Thyroid gland (tissue), 4 donors: ENCODE data around the gene LRRC51. TPM values are rescaled to one million over a fixed set of nuclear protein-coding genes. Genes with fewer than 3 reads are reported as not detected.
A peak's percentile ranks its signal among the peaks of the same experiment; 100 is the strongest.

Experiments used
- DNase-seq, 2 donors: peaks; one replicate each; pipeline ENCODE4 v3.0.0-alpha.2; 2019
- H3K27ac ChIP-seq, 3 donors: fragments of 200-600 bp; sonication (generic); 1 replicate in 2 of 3; 2 replicates in 1 of 3; pipeline ENCODE4 v1.5.1; 2016 to 2019; ENCODE audit warnings: mild to moderate bottlenecking in 1 of 3, moderate library complexity in 1 of 3
- H3K27me3 ChIP-seq: fragments of 200-600 bp; sonication (generic); one replicate; pipeline ENCODE4 v1.5.1; 2019
- H3K36me3 ChIP-seq, 2 donors: fragments of 200-600 bp; sonication (generic); one replicate each; pipeline ENCODE4 v1.5.1; 2016 to 2019
- H3K4me1 ChIP-seq, 2 donors: fragments of 200-600 bp; sonication (generic); one replicate each; pipeline ENCODE4 v1.5.1; 2017 to 2019
- H3K4me3 ChIP-seq, 3 donors: fragments of 200-600 bp; sonication (generic); replicated peaks in 1 of 3; 1 replicate in 2 of 3; 2 replicates in 1 of 3; pipeline ENCODE4 v1.5.1; 2016; ENCODE audit warnings: mild to moderate bottlenecking in 1 of 3
- H3K9me3 ChIP-seq: fragments of 200-600 bp; sonication (generic); one replicate; pipeline ENCODE4 v1.5.1; 2017
- CTCF ChIP-seq, 6 experiments: fragments of 200-600 bp in 3 of 6; fragments of 450-650 bp in 3 of 6; sonication (generic) in 3 of 6; IDR thresholded peaks; one replicate each; pipeline ENCODE4 v1.5.1; 2016 to 2019; ENCODE audit warnings: antibody characterized with exemption in 6 of 6, mild to moderate bottlenecking in 2 of 6, inconsistent platforms in 1 of 6, moderate library complexity in 1 of 6
- POLR2A ChIP-seq, 2 donors: fragments of 450-650 bp; IDR thresholded peaks; one replicate each; pipeline ENCODE4 v1.6.1; 2017; ENCODE audit warnings: antibody characterized with exemption in 2 of 2, mild to moderate bottlenecking in 2 of 2, moderate library complexity in 1 of 2
- WGBS, 2 donors: methylation state at CpG; one replicate each; pipeline ENCODE4 v1.1.5; 2017; 5-methylcytosine and 5-hydroxymethylcytosine counted together
- intact Hi-C: fragments of 100-400 bp; cut with DNase I; formaldehyde crosslinking; loops from one replicate; pipeline ENCODE4 v1.15.1; 2023
- total RNA-seq, 4 donors: library from RNA; depleted of rRNA; stranded (reverse); fragments of >200 nt; gene quantifications; one replicate each; pipeline ENCODE4 v1.2.3, GENCODE V29; 2016

The LRRC51 gene
- total RNA-seq, 4 donors from 2014 or later, result 13.0 to 24.5 (median 14.1) TPM

GRCh38 chr11:72039031-72039855 lies 41.4 kb upstream of the LRRC51 start:
- peak; percentile 51 to 55 for DNase-seq
- H3K4me1 ChIP-seq, result peaks cover 48 to 60% of the 10 kb centered on the region in 2 donors
- WGBS, 2 donors, result 16 to 25% methylated on average over 5 of the region's 5 CpGs

GRCh38 chr11:72039856-72040401 lies 40.7 kb upstream of the LRRC51 start:
- Histone ChIP-seq H3K9me3 (no peaks in the 10 kb centered on the region), H3K4me3 (peak overlapping the region in 2 of 3 donors; percentile 39 to 51), H3K36me3 (peaks cover 0 to 3% of the 10 kb centered on the region in 2 donors), H3K27ac (peak overlapping the region; percentile 92 to 100 (median 95)), H3K4me1 (peaks cover 48 to 59% of the 10 kb centered on the region in 2 donors), H3K27me3 (no peaks in the 10 kb centered on the region)
- intact Hi-C loops, result loop anchor here (2.0 kb wide), 1 partner anchor 39 kb away; no protein-coding TSS in a partner anchor
- WGBS, 2 donors, result 3 to 4% methylated on average over 5 to 6 of the region's 6 CpGs
- TF ChIP-seq CTCF (IDR thresholded peaks at IDR 0.05) (no peak), POLR2A (IDR thresholded peaks at IDR 0.05) (no peak)
- DNase-seq, result peak; percentile 22 to 25

More at GRCh38 chr11:72039031-72039855, 41.4 kb upstream of the LRRC51 start:
- TF ChIP-seq CTCF (IDR thresholded peaks at IDR 0.05) (no peak), POLR2A (IDR thresholded peaks at IDR 0.05) (no peak)
- Histone ChIP-seq H3K36me3 (peaks cover 2 to 7% of the 10 kb centered on the region in 2 donors), H3K27me3 (no peaks in the 10 kb centered on the region), H3K9me3 (no peaks in the 10 kb centered on the region), H3K4me3 (peak overlapping the region in 2 of 3 donors; percentile 39 to 51), H3K27ac (peak overlapping the region; percentile 92 to 100 (median 95))
- intact Hi-C loops, result no loop called here

GRCh38 chr11:72040491-72041363 lies 39.9 kb upstream of the LRRC51 start:
- Histone ChIP-seq H3K27me3 (no peaks in the 10 kb centered on the region), H3K27ac (peak overlapping the region; percentile 92 to 100 (median 95)), H3K4me3 (peak overlapping the region; percentile 13 to 51 (median 39)), H3K9me3 (no peaks in the 10 kb centered on the region), H3K4me1 (peaks cover 48 to 55% of the 10 kb centered on the region in 2 donors), H3K36me3 (no peaks in the 10 kb centered on the region)
- intact Hi-C loops, result loop anchor here (2.0 kb wide), 1 partner anchor 38 kb away; no protein-coding TSS in a partner anchor
- peak; percentile 97 for DNase-seq
- WGBS, 2 donors, result 0% methylated on average over 22 to 23 of the region's 23 CpGs
- TF ChIP-seq CTCF (IDR thresholded peaks at IDR 0.05), result no peak
- TF ChIP-seq POLR2A (IDR thresholded peaks at IDR 0.05), result peak; percentile 23 to 64

GRCh38 chr11:72041364-72042063 lies 39.1 kb upstream of the LRRC51 start:
- peak overlapping the region; percentile 13 to 51 (median 39) for H3K4me3 ChIP-seq
- intact Hi-C loops, result loop anchor here (2.0 kb wide), 1 partner anchor 37 kb away; no protein-coding TSS in a partner anchor
- H3K4me1 ChIP-seq, result peaks cover 48 to 49% of the 10 kb centered on the region in 2 donors
- WGBS, 2 donors, result 0 to 1% methylated on average over 17 to 18 of the region's 23 CpGs
- peak; percentile 60 to 82 for TF ChIP-seq POLR2A (IDR thresholded peaks at IDR 0.05)
- no peak for TF ChIP-seq CTCF (IDR thresholded peaks at IDR 0.05)
- H3K27me3 ChIP-seq, result no peaks in the 10 kb centered on the region
- peak overlapping the region; percentile 92 to 100 (median 95) for H3K27ac ChIP-seq
- no peaks in the 10 kb centered on the region for H3K9me3 ChIP-seq
- H3K36me3 ChIP-seq, result no peaks in the 10 kb centered on the region
- DNase-seq, result peak; percentile 83 to 86
